HG03097 (cell line): ENCODE results near the gene COL27A1.
"Not testable (repeated sequence)": the region's sequence is repeated elsewhere in the genome, so short reads cannot be mapped to it uniquely, and the experiment has no call there.

Experiments
- ATAC-seq: cut with Tn5 transposase; IDR thresholded peaks from one replicate; pipeline ENCODE4 v1.9.1; 2021; ENCODE audit not compliant: unreplicated experiment, low FRiP score

COL27A1 gene

DNA sequence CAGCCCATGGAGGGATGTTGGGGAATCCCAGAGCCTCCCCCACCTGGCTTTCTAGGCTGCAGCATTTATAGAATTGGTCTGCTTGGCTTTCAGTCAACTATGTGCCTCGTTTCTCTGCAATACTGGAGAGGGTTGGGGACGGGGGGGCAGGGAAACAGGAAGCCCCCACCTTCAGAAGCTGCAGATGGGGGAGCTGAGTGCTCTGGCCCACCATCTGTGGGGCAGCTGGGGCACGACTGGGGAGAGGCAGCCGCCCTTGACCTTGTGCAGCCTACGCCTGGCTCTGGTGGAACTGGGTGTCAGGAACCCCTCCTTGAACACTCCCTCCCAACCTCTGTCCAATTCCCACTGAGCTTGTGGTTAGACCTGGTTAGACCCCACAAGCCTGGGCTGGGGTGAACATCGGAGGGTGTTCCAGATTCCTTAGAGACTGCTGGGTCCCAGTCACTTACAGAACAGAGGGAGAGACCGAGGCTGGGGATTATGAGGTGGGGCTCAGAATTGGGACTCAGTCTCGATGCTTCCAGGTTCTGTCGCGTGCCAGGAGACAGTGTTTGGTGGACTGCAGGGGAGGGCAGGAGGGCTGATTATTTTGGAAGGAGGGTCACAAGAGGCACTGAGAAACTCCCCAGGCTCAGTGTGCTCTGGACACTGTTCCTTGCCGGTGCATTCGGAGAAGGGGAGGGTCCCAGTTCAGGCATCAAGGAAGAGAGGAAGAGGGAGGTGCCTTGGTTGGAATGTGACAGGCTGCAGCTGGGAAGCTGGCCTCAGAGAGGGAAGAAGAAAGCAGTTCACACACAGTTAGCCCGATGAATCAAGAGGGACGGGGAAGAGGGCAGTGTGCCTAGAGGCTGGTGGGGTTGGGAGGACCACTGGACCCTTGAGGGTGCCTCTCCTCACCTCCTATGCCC, 25.6 kb downstream of the COL27A1 start:
- no peak for ATAC-seq

- ATAC-seq, result no peak
Observed at GRCh38 chr9:114181607-114182409, 26.5 kb downstream of the COL27A1 start.

- no peak for ATAC-seq
Observed at GRCh38 chr9:114183006-114183405, 27.7 kb downstream of the COL27A1 start.

GRCh38 chr9:114184071-114184470, 28.7 kb downstream of the COL27A1 start:
- ATAC-seq, result no peak

DNA sequence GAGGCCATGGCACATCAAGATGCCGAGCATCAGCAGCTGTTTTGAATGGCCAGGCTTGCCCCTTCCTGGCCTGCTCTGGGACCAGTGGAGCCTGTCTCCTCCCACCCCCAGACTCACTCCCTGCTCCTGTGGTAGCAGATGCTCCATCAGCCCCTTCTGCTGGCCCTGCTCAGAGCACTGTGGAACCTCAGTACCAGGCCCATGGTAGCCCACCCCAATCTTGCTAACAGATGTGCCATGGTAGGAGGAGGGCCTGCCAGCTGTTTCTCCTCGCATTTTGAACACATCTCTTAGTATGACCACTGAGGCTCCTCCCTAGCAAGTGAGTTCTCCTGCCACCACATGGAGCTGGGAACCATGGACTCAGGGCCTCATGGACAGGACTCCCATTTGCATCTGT, 29.5 kb downstream of the COL27A1 start:
- ATAC-seq, result no peak

- ATAC-seq, result no peak
Observed at GRCh38 chr9:114185570-114186490, 30.5 kb downstream of the COL27A1 start.

- ATAC-seq, result no peak
Observed at GRCh38 chr9:114186605-114187289, 31.4 kb downstream of the COL27A1 start.

DNA sequence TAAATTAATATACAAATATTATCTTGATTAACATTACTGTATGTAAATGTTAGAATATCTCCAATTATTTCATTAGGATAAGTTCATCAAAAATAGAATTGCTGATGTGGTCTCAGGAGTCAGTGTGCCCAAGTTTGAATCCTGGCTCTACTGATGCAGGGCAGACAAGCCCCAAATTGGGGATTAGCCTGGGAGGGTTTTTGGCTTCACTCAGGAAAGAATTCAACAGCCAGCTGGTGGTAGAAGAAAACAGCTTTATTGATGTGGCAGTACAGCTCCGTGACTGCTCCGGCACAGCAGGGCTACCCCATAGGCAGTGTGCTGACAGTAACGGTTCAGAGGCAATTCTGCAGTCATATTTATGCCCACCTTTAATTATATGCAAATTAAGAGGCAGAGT, 32.5 kb downstream of the COL27A1 start:
- ATAC-seq, result no peak

- no peak for ATAC-seq
Observed at GRCh38 chr9:114189823-114190562, 34.7 kb downstream of the COL27A1 start.

GRCh38 chr9:114190563-114190905, 35.2 kb downstream of the COL27A1 start:
- ATAC-seq, result no peak

GRCh38 chr9:114191402-114191801, 36.1 kb downstream of the COL27A1 start:
- ATAC-seq, result not testable (repeated sequence)

DNA sequence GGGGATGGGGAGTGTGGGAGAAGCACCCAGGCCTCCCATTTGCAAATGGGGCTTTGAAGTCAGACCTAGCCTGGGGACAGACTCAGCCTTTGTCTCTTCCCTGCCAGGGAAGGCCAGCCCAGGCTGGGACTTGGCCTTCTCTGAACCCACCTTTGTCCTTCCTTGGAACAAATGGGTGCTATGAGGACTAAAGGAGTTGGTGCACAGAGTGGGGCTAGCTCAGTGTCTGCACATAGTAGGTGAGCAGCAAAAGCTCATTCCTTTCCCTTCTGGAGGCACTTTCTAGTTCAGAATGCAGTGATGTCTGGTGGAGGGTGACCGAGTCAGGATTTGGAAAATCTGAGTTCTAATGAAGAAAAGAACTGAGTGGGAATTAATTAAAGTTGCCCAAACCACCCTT, 37.2 kb downstream of the COL27A1 start:
- ATAC-seq, result no peak

- no peak for ATAC-seq
Observed at GRCh38 chr9:114193090-114193489, 37.8 kb downstream of the COL27A1 start.

GRCh38 chr9:114196117-114196516, 40.8 kb downstream of the COL27A1 start:
- no peak for ATAC-seq

DNA sequence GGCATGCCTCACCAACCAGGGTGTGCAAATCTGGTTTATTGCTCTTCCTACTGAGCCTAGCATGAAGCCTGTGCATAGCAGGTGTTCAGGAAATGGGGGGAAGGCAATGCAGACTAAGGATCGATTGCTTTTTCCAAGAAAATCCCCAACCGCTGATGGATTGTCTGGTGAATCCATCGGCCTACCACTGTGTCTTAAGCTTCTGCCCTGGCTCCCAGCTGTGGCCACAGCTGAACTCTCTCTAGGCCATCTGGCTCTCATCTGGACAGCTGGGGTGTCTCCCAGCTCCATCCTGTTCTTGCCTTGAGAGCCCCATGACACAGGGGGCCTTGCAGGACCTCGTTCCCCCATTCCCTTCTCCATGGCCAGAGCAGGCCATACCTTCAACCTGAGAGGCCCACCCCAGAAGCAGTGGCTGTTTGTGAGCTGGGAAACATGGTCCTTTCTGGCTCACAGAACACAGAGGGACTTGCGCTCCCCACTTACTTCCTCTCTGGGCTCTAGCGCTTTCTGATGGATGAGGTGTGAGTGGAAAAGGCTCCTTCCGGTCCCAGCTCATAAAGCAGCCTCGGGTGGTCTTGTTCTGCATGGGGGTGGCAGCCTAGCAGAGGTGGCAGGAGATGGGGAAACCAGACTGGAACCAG, 41.8 kb downstream of the COL27A1 start:
- ATAC-seq, result no peak

GRCh38 chr9:114198249-114199040, 43.1 kb downstream of the COL27A1 start:
- no peak for ATAC-seq

DNA sequence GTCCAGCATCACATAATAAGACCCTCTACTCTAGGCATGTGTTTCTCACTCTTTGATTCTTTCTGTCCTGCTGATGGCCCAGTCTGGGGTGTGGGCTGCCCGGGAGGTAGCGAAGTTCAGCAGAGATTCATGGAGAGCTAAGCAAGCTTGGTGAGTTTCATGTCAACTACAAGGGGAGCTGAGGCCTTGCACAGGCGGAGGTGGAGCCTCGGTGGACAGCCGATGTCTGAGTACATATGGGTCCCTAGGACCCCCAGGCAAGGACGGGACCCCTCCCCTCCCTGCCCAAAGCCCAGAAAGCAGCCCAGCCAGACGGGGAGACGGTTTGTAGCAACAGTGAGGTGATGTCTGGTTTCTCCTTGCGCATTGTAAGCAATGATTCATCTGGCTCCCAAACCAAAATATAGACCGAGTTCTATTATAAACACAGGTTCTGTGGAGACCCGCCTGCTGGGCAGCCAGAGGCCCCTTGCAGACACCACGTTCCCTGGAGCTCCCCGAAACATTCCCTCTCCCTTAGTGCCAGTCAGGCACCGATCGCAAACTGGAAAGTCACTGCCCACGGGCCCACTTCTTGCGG, 45.5 kb downstream of the COL27A1 start:
- no peak for ATAC-seq

DNA sequence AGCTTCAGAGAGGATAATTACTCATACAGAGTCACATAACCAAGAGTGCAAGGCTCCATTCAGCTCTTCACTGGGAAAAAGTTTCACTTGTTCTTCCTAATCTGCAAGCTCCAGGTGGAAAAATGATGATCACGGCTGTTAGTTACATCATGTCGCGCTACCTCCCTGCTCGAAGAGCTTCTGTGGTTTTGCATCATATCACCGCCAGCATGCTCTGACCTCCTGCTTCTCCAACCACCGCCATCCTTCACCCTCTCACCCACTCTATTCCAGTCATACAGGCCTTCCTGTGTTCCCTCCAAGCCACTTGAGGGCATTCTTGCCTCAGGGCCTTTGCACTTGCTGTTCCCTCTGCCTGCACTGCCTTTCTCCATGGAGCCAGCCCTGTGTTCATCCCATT, 47.1 kb downstream of the COL27A1 start:
- ATAC-seq, result no peak
